HG03095 (cell line): ENCODE results near the gene PPM1H.

Experiments used
- ATAC-seq: cut with Tn5 transposase; IDR thresholded peaks from one replicate; pipeline ENCODE4 v1.9.1; 2021; ENCODE audit warnings: moderate library complexity; ENCODE audit not compliant: unreplicated experiment

Gene PPM1H

DNA sequence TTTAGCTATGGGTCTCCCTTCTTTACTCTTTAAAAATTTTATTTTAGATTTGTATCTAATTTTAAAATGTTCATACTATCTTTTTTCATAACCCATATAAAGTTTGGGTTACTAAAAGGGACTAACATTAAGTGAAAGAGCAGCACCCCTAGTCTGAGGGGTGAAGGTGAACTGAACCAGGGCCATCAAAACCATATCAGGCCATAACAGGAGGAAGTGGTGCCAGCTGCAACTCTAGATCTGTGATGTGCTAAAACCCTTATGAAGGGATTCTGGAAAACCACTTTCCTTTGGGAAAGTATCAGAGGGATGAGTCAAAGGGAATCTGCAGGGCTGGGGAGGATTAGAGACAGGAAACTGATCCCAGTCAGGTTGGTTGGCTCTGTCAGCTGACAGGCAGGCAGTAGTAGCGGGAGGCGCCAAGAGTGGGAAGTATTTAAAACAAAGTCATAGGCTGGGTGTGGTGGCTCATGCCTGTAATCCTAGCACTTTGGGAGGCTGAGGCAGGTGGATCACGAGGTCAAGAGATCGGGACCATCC is 162.5 kb downstream of the PPM1H start:
- no peak for ATAC-seq

DNA sequence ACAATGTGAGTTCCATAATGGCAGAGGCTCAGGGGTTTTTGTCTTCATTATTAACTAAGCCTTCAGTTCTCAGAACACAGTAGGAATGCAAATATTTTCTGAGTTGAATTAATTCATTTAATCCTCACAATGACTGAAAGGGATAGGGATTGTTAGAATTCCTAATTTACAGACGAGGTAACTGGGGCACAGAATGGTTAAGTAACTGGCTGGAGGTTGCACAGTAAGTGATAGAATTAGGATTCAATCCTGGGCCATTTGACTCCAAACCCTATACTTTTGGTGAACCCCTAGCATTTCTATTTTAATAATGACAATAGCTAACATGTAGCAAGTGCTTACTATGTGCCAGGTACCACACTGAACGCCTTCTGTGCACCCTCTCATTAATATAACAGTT is 163.1 kb downstream of the PPM1H start:
- no peak for ATAC-seq

- no peak for ATAC-seq
These were observed 164.6 kb downstream of the PPM1H start for GRCh38 chr12:62770381-62770780.

GRCh38 chr12:62769076-62769619 is 165.8 kb downstream of the PPM1H start:
- ATAC-seq, result no peak

- no peak for ATAC-seq
These were observed 167.0 kb downstream of the PPM1H start for GRCh38 chr12:62767946-62768345.

GRCh38 chr12:62767496-62767895 is 167.5 kb downstream of the PPM1H start:
- ATAC-seq, result no peak

DNA sequence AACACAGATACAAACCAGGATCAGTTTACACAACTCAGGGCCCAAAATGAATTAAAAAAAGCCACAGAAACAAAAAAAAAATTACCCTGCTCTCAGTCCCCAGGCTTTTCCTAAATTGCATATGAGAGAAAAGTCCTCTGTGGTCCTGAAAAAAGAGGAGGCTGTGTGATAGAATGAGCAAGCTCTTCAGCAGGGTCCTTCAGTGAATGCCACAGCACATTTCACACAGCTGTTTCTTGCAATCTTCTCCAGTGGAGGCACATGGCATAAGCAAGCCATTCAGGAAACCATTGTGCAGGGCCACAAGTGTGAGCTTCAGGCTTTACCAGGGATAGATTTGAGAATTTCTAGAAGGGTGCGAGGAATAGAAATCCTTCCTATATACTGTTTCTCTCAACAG is 168.5 kb downstream of the PPM1H start:
- no peak for ATAC-seq

- ATAC-seq, result no peak
These were observed 170.9 kb downstream of the PPM1H start for GRCh38 chr12:62763861-62764645.

DNA sequence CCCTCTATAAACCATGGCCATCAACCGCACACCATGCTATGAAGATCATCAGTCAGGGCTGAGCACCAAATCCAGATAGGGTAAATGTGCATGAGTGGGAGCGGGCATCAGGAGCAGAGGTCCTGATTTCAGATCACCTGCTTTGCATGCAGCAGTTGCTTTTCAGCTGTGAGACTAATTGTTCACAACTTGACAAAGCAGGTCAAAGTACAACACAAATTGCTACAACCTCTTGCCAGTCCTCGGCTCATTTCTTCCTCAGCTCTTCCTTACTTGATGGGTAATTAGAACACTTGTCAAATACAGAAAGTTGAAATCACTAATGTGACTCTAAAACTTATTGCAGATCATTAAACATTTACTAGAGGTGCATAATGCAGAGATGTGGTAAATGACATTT is 171.6 kb downstream of the PPM1H start:
- ATAC-seq, result no peak

GRCh38 chr12:62762645-62763044 is 172.3 kb downstream of the PPM1H start:
- no peak for ATAC-seq

GRCh38 chr12:62761658-62762057 is 173.3 kb downstream of the PPM1H start:
- no peak for ATAC-seq

- ATAC-seq, result peak; percentile 96
These were observed 174.2 kb downstream of the PPM1H start for GRCh38 chr12:62760779-62761178.

DNA sequence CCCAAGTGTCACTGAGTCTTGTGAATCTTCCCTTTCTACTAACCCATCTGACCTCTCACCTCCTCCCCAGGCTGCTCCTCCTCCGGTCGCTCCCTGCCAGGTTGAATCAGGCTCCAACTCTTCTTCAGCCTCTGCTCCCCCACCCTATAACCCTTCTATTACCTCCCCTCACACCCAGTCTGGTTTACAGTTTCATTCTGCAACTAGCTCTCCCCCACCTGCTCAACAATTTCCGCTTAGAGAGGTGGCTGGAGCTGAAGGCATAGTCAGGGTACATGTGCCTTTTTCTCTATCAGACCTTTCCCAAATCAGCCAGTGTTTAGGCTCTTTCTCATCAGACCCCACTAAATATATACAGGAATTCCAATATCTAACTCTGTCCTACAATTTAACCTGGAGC is 174.6 kb downstream of the PPM1H start:
- ATAC-seq, result peak; percentile 21

DNA sequence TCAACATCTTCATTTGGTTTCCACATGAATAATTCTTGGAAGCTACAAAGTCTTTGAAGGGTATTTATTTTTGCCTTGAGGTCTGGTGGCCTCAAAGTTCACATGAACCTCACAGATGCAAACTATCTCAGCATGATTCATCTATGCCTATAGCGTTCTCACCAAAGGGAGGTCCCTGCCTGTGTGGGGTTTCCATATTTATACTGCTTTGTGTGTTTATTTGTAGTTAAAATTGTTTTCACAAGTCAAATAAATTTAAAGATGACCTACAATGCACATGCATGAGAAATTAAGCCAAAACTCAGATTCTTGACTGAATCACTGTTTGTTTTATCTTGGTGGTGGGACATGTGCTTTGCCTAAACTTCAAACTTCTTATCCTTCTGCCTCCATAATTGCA is 176.7 kb downstream of the PPM1H start:
- no peak for ATAC-seq

DNA sequence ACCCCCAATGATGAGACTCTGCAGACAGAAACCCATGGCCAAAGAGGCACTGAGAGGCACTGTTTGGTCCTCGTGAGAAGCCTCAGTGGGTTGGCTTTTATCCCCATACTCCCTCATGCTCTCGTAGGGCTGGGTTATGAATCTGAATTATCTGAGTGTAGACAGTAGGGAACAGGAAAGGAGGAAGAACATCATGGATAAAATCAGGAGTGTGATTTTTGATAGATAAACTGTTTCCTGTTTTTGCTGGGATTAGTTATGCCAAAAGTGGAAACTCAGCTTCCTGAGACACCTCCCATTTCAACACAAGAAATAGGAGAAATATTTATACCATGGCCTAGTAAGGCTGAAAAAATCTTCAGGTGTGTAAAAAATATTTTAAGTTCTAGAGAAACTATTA is 177.9 kb downstream of the PPM1H start:
- ATAC-seq, result no peak

GRCh38 chr12:62754706-62755105 is 180.2 kb downstream of the PPM1H start:
- no peak for ATAC-seq

DNA sequence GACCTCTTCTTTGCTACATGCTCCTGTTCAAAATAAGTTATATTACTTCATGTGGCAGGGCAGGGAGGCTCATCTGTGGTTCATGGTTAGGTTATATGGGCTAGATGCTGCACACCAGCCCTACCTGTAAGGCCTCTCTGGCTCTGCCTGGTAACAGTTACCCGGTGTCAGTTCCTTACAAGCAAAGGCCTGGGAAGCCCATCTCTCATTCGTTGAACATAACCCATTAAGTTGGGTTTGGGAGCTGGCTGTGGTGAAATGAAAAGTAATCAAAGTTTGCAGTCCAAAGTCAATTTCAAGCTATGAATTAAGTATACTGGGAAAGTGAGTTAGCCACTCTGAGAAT is 183.2 kb downstream of the PPM1H start:
- ATAC-seq, result no peak

DNA sequence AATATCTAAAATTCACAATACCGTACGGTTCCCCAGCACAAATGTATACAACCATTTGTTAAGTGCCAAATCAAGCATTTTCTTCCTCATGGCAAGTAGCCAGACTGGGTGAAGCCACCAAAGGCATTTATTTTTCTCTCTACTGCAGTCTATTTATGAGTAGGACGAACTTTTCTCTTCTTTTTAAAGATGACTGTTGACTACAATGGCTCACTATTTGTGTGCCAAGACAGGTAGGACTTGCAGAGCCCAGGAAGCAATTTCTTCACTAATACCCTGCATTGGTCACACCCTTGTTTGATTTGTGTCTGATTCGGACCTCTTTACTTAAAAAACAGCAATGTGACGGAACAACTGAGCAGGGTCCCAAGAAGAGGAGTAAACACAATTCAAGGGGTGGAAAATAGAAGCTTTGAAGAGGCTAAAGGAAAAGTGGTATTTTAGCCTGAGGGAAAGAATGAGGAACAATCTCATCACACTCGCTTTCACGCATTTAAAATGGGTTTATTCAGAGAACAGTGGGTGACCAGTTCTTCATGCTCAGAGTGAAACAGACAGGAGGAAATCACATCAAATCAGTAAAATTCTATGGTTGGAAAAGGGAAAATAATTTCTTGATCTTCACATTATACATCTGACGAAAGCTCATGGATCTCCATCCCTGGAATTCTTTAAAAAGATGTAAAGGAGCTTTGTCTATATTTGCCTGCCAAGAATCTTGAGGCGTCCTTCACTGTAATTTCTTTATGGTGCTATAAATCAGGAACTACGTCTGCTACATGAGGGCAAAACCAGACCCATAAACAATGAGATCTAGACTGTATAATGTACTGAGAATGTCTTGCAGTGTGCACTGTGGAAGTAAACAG is 183.8 kb downstream of the PPM1H start:
- ATAC-seq, result no peak

DNA sequence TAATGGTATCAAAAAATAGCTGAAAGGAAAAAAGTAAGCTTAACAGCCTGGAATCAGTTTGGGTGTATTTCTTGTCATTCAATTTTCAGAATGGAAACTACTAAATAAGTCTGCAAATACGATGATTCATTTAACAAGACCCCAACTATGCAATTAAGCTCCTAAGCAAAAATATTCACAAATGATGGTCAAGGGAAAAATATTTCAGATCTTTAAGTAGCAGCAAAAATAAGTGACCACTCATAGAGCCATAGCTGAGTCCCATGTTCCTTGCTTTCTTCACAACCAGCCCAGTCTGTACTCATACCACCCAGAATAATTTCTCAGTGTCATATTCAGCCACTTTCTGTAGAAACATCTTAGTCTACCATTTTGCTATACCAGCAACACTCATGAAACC is 185.4 kb downstream of the PPM1H start:
- no peak for ATAC-seq

- no peak for ATAC-seq
These were observed 185.9 kb downstream of the PPM1H start for GRCh38 chr12:62748941-62749468.

DNA sequence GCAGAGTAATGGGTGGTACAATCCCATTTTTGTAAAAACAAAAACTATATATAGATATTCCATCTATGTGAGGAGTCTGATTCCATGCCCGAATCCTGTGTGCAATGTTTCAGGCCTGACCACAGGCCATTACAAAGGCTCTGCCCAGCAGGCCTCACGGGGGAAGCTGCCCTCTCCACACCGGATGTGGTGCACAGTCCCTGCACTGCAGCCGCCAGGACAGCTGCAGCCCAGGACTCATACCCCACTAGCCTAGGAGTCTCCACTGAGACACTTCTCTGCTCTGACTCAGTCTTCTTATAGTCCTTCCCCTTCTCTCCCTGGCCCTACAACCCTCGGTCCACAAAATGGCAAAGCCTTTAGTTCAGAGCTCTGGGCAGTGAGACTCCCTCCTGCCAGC is 190.4 kb downstream of the PPM1H start:
- peak; percentile 75 for ATAC-seq
